Kidney (tissue), 14 donors: ENCODE measurements around the gene TTC39B. TPM values are rescaled to one million over a fixed set of nuclear protein-coding genes. Genes with fewer than 3 reads are reported as not detected.

Experiments
- DNase-seq, 5 donors: peaks; one replicate each; pipeline ENCODE4 v3.0.0-alpha.2; 2013 to 2020
- FAIRE-seq: peaks from 2 replicates; lab custom pipeline; 2012; peaks lifted over from hg19 to GRCh38; lab: Jason Lieb, UNC
- H3K27ac ChIP-seq, 2 donors: one replicate each; pipeline ENCODE4 v1.7.0; 2013; ENCODE audit warnings: low read depth in 2 of 2, low read length in 2 of 2, inconsistent platforms in 1 of 2
- H3K27me3 ChIP-seq: one replicate; pipeline ENCODE4 v1.7.1; 2013; ENCODE audit warnings: low read length, inconsistent platforms; ENCODE audit not compliant: control insufficient read depth, insufficient read depth
- H3K36me3 ChIP-seq, 3 donors: one replicate each; pipeline versions ENCODE4 v1.7.0 to v1.7.1; 2013; ENCODE audit warnings: low read length in 3 of 3, control low read depth in 1 of 3, inconsistent platforms in 1 of 3; ENCODE audit not compliant: insufficient read depth in 3 of 3, control insufficient read depth in 2 of 3
- H3K4me1 ChIP-seq, 3 donors: one replicate each; pipeline versions ENCODE4 v1.7.0 to v1.7.1; 2013; ENCODE audit warnings: low read length in 3 of 3, inconsistent platforms in 1 of 3, low read depth in 1 of 3; ENCODE audit not compliant: control insufficient read depth in 2 of 3, insufficient read depth in 2 of 3
- H3K4me3 ChIP-seq, 3 donors: one replicate each; pipeline versions ENCODE4 v1.7.0 to v1.8.1; 2013; ENCODE audit warnings: low read length in 3 of 3, control low read depth in 1 of 3, inconsistent platforms in 1 of 3
- H3K9ac ChIP-seq, 3 donors: one replicate each; pipeline versions ENCODE4 v1.7.0 to v1.7.1; 2013; ENCODE audit warnings: low read length in 3 of 3, control low read depth in 1 of 3, inconsistent platforms in 1 of 3
- H3K9me3 ChIP-seq, 3 donors: one replicate each; pipeline versions ENCODE4 v1.7.0 to v1.7.1; 2013; ENCODE audit warnings: low read length in 3 of 3, control low read depth in 1 of 3, inconsistent platforms in 1 of 3; ENCODE audit not compliant: control insufficient read depth in 2 of 3, insufficient read depth in 1 of 3
- intact Hi-C: fragments of 100-400 bp; cut with DNase I; formaldehyde crosslinking; loops from one replicate; pipeline ENCODE4 v1.11.1; 2022
- polyA plus RNA-seq: library from polyadenylated mRNA; stranded (reverse); fragments of 350-450 nt; fragmentation: Illumina TruSeq; extraction: RNeasy Lipid Tissue Mini Kit (QIAGEN cat#74804); gene quantifications from one replicate; pipeline ENCODE4 v1.2.3, GENCODE V29; 2014; ENCODE audit warnings: low read depth, low replicate concordance; ENCODE audit not compliant: insufficient read depth
- total RNA-seq: library from RNA; stranded (reverse); fragmentation: NEBNext Ultra II Directional; extraction: Animal tissue kit (Norgen Biotek cat#: 25700); gene quantifications from one replicate; pipeline ENCODE4 v1.2.1, GENCODE V29; 2021
- TF ChIP-seq, protein P1 (sequence below): IDR thresholded peaks from 3 replicates; pipeline ENCODE4 v1.5.1; 2012; ENCODE audit warnings: mild to moderate bottlenecking, moderate library complexity, borderline replicate concordance; ENCODE audit not compliant: insufficient read depth; ENCODE audit errors: extremely low read depth
- donor health status: control.
- donor health status: control.
- donor health status: control.
- donor health status: control.
- donor health status: control.
- donor health status: DM: yes; HTN: yes; CAD: no.
- donor health status: Normal renal cell carcinoma (clear cell type).

TTC39B gene
- total and polyA plus RNA-seq, 2 donors from 2014 or later, result 4.9 to 22.0 TPM

DNA sequence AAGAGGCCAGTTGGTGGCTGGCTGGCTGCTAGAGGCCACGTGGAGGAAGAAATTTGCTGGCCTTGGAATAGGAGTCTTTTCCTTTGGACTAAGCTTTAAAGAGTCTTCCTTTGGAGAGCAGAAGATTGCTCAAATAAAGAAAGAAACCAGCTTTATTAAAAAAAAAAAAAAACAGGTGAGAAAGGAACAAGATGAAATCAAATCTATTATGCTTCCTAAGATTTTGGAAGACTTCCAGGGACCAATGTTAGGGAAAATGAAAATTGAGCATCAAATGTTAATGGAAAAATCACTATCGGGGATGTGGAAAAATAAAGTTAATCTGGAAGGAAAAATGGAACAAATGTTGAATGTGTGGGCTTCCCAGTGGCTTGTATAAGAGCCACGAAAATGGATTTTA is 153.1 kb downstream of the TTC39B start:
- FAIRE-seq (no peak), DNase-seq (no peak)
- Histone ChIP-seq H3K4me1 (peaks cover 3 to 4% (median 4%) of the 10 kb centered on the region in 3 donors), H3K9ac (no peak overlapping the region), H3K27me3 (no peaks in the 10 kb centered on the region), H3K9me3 (no peaks in the 10 kb centered on the region), H3K4me3 (no peak overlapping the region), H3K36me3 (no peaks in the 10 kb centered on the region), H3K27ac (no peak overlapping the region)
- TF ChIP-seq, protein P1, sequence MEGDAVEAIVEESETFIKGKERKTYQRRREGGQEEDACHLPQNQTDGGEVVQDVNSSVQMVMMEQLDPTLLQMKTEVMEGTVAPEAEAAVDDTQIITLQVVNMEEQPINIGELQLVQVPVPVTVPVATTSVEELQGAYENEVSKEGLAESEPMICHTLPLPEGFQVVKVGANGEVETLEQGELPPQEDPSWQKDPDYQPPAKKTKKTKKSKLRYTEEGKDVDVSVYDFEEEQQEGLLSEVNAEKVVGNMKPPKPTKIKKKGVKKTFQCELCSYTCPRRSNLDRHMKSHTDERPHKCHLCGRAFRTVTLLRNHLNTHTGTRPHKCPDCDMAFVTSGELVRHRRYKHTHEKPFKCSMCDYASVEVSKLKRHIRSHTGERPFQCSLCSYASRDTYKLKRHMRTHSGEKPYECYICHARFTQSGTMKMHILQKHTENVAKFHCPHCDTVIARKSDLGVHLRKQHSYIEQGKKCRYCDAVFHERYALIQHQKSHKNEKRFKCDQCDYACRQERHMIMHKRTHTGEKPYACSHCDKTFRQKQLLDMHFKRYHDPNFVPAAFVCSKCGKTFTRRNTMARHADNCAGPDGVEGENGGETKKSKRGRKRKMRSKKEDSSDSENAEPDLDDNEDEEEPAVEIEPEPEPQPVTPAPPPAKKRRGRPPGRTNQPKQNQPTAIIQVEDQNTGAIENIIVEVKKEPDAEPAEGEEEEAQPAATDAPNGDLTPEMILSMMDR, result no peak
- intact Hi-C loops, result no loop called here

DNA sequence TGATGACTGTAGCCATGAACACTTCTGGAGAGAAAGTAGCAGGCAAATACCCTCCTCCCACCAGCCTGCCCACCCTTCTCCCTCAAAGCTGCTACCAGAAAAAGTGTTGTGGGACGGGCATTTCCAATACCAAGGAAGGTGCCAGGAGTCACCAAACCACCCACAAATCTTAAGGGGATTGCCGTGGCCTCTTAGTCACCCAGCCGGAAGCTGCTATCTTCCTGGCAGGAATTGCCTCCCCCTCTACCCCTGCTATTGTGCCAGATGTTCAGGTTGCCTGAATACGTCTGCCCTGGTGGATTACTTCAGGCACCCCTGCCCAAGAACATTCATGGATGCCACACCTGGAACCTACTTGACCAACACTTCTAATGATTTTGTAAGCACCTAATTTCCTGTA is 156.1 kb downstream of the TTC39B start:
- Histone ChIP-seq H3K27me3 (no peaks in the 10 kb centered on the region), H3K4me3 (no peak overlapping the region), H3K27ac (no peak overlapping the region), H3K36me3 (no peaks in the 10 kb centered on the region), H3K9me3 (no peaks in the 10 kb centered on the region), H3K9ac (no peak overlapping the region), H3K4me1 (peaks cover 0 to 4% (median 2%) of the 10 kb centered on the region in 3 donors)
- TF ChIP-seq, protein P1, result no peak
- intact Hi-C loops, result no loop called here
- no peak for DNase-seq
- no peak for FAIRE-seq

DNA sequence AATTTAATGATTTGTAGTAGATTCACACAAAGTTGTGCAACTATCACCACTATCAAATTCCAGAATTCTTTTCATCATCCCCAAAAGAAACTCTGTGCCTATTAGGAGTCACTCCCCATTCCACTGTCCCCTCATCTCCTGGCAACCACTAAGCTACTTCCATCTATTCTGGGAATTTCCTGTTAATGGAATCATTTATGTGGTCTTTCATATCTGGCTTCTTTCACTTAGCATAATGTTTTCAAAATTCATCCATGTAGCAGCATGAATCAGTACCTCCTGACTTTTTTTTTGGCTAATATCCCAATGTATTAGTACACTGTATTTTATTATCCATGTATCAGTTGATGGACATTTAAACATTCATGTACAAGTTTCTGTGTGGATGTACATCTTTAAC is 157.6 kb downstream of the TTC39B start:
- TF ChIP-seq, protein P1, result no peak
- Histone ChIP-seq H3K27me3 (no peaks in the 10 kb centered on the region), H3K36me3 (no peaks in the 10 kb centered on the region), H3K27ac (no peak overlapping the region), H3K4me1 (no peaks in the 10 kb centered on the region), H3K9me3 (no peaks in the 10 kb centered on the region), H3K4me3 (no peak overlapping the region), H3K9ac (no peak overlapping the region)
- DNase-seq (no peak), FAIRE-seq (no peak)
- intact Hi-C loops, result no loop called here

DNA sequence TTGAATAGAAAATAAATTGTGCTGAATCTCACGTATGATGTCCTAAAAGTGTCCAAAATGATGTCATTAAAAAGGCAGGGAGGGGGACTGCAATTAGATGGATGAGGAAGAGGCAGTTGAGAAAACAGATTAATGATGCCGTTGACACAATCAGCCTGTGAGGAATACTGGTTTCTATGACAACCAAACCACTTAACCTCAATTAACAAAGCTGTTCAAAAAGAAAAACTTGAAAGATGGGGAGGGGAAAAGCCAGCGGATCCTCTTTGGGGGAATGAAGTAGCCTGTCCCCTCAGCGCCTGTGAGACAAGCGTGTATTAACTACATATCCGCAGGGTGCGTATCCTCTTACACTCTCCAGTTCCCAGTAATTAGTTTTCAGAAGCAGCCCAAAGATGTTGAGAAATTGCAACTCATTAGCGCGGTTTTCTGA is 160.7 kb downstream of the TTC39B start:
- Histone ChIP-seq H3K4me3 (no peak overlapping the region), H3K9ac (no peak overlapping the region), H3K27ac (no peak overlapping the region), H3K9me3 (no peaks in the 10 kb centered on the region), H3K27me3 (no peaks in the 10 kb centered on the region), H3K36me3 (no peaks in the 10 kb centered on the region), H3K4me1 (no peaks in the 10 kb centered on the region)
- intact Hi-C loops, result no loop called here
- TF ChIP-seq, protein P1, result no peak
- no peak for FAIRE-seq
- peak in 3 of 5 donors; percentile 37 to 71 (median 56) for DNase-seq
